K562 (cell line): Measurements from ENCODE around the gene MCC. TPM values are rescaled to one million over a fixed set of nuclear protein-coding genes. Genes with fewer than 3 reads are reported as not detected.
A peak's percentile ranks its signal among the peaks of the same experiment; 100 is the strongest.

ENCODE experiments used
- BMI1 ChIP-seq: fragments of 150-350 bp; IDR thresholded peaks from 2 replicates; pipeline ENCODE4 v1.6.1; 2014; ENCODE audit warnings: low read length
- BRF1 ChIP-seq: IDR thresholded peaks from 3 replicates; pipeline ENCODE4 v1.6.1; 2011; ENCODE audit warnings: borderline replicate concordance, mild to moderate bottlenecking; ENCODE audit not compliant: insufficient read length; ENCODE audit errors: extremely low read depth
- CREBBP ChIP-seq: IDR thresholded peaks from one replicate; pipeline ENCODE4 v1.6.1; 2012; ENCODE audit warnings: low read depth, mild to moderate bottlenecking, control low read depth, inconsistent platforms, low read length
- ETV1 ChIP-seq: fragments of 450-650 bp; conservative IDR thresholded peaks from 2 replicates; pipeline ENCODE4 v1.6.1; 2016; ENCODE audit warnings: missing genetic modification characterization, control low read depth, low read depth, missing compliant biosample characterization
- NFIC ChIP-seq: fragments of 450-650 bp; IDR thresholded peaks from 2 replicates; pipeline ENCODE4 v1.6.1; 2017; ENCODE audit warnings: mild to moderate bottlenecking, inconsistent platforms
- NFXL1 ChIP-seq: fragments of 450-650 bp; formaldehyde crosslinking; IDR thresholded peaks from 2 replicates; pipeline ENCODE4 v1.4.0; 2021; ENCODE audit warnings: mild to moderate bottlenecking
- PPARD ChIP-seq: fragments of 250-450 bp; sonication (Bioruptor Pico); IDR thresholded peaks from 2 replicates; pipeline ENCODE4 v1.8.0; 2022; ENCODE audit warnings: inconsistent platforms, mild to moderate bottlenecking, moderate library complexity
- TCF3 ChIP-seq: sonication (generic); formaldehyde crosslinking; IDR thresholded peaks from 2 replicates; pipeline ENCODE4 v1.4.0; 2020; ENCODE audit warnings: mild to moderate bottlenecking, missing genetic modification reagents
- TFAM ChIP-seq: fragments of 250-450 bp; sonication (Bioruptor Pico); conservative IDR thresholded peaks from 2 replicates; pipeline ENCODE4 v1.5.0; 2021; ENCODE audit warnings: mild to moderate bottlenecking, moderate library complexity
- TRIM28 ChIP-seq: fragments of 450-650 bp; IDR thresholded peaks from 2 replicates; pipeline ENCODE4 v1.6.1; 2017
- ZNF121 ChIP-seq: sonication (generic); formaldehyde crosslinking; conservative IDR thresholded peaks from 2 replicates; pipeline ENCODE4 v1.8.0; 2022; ENCODE audit warnings: missing genetic modification reagents
- ZNF644 ChIP-seq: fragments of 200-800 bp; sonication (Bioruptor generic); IDR thresholded peaks from 2 replicates; pipeline ENCODE4 v1.6.1; 2016; ENCODE audit warnings: low read depth, missing genetic modification characterization, missing compliant biosample characterization
- ZNF668 ChIP-seq: fragments of 250-450 bp; sonication (Bioruptor Pico); IDR thresholded peaks from 2 replicates; pipeline ENCODE4 v1.8.0; 2022; ENCODE audit warnings: mild to moderate bottlenecking, inconsistent platforms
- polyA plus RNA-seq, 8 experiments: library from polyadenylated mRNA; depleted of rRNA in 4 of 8; stranded (reverse) in 5 of 8; unstranded in 3 of 8; fragments of >200 nt; fragmentation: Nextera tagmentation in 2 of 8; fragmentation: Illumina TruSeq in 1 of 8; extraction: Ambion mirVana in 2 of 8; extraction: Trizol in 1 of 8; gene quantifications; 2 replicates each; pipeline versions ENCODE4 v1.2.1 to v1.2.3, GENCODE V29; 2011 to 2014; ENCODE audit warnings: inconsistent platforms in 1 of 8, missing spikeins in 1 of 8
- total RNA-seq, 7 experiments: library from RNA; depleted of rRNA in 6 of 7; stranded (reverse); fragments of >200 nt in 6 of 7; fragmentation: Illumina TruSeq in 2 of 7; extraction: Trizol in 2 of 7; gene quantifications; 2 replicates each; pipeline versions ENCODE4 v1.2.1 to v1.2.3, GENCODE V29; 2011 to 2021; ENCODE audit warnings: low replicate concordance in 1 of 7
- TF ChIP-seq, protein P1 (sequence below): fragments of 450-650 bp; formaldehyde crosslinking; IDR thresholded peaks from 2 replicates; pipeline ENCODE4 v1.4.0; 2020; ENCODE audit warnings: mild to moderate bottlenecking, mixed read lengths
- TF ChIP-seq, protein P2 (sequence below): sonication (generic); formaldehyde crosslinking; IDR thresholded peaks from 2 replicates; pipeline ENCODE4 v1.8.0; 2022; ENCODE audit warnings: missing genetic modification reagents, mild to moderate bottlenecking, moderate library complexity, borderline replicate concordance

MCC gene
- total and polyA plus RNA-seq, 9 of the 15 experiments (the other 6 are each of a cell fraction or from before 2014, with no cell fraction given) = 0.04 to 0.24 (median 0.06) TPM; not detected in 1

DNA sequence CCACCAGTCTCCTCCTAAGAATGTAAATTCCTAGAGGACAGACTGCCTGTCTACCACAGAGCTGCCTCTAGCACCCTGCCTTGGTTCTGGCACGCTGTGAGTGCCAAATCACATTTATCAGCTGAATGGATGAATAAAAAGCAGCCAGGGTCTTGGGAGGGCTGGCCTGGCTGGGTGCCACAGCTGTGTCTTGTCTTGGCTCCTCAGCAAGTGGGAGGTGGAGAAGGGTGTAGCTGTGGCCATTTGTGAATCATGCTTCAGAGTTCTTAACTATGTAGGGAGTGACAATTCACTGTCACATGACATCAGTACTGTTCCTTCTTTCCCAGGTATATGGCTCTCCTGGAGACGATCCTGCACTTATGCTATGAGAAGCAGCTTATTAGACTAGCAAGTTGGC is 441.0 kb downstream of the MCC start (continued):
- TF ChIP-seq NFIC (peak; percentile 86), TCF3 (CRISPR knock-in tag) (peak; percentile 34; the same call in 1 of the 2 replicates), CREBBP (no peak), PPARD (no peak), TRIM28 (no peak), TFAM (CRISPR knock-in tag) (no peak), ZNF668 (no peak), NFXL1 (CRISPR knock-in tag) (no peak), ZNF121 (CRISPR knock-in tag) (no peak), ETV1 (no peak), BMI1 (no peak), BRF1 (no peak), ZNF644 (tag) (no peak)
- TF ChIP-seq, protein P1, sequence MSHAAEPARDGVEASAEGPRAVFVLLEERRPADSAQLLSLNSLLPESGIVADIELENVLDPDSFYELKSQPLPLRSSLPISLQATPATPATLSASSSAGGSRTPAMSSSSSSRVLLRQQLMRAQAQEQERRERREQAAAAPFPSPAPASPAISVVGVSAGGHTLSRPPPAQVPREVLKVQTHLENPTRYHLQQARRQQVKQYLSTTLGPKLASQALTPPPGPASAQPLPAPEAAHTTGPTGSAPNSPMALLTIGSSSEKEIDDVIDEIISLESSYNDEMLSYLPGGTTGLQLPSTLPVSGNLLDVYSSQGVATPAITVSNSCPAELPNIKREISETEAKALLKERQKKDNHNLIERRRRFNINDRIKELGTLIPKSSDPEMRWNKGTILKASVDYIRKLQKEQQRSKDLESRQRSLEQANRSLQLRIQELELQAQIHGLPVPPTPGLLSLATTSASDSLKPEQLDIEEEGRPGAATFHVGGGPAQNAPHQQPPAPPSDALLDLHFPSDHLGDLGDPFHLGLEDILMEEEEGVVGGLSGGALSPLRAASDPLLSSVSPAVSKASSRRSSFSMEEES (CRISPR knock-in tag) = peak; percentile 90
- TF ChIP-seq, protein P2, sequence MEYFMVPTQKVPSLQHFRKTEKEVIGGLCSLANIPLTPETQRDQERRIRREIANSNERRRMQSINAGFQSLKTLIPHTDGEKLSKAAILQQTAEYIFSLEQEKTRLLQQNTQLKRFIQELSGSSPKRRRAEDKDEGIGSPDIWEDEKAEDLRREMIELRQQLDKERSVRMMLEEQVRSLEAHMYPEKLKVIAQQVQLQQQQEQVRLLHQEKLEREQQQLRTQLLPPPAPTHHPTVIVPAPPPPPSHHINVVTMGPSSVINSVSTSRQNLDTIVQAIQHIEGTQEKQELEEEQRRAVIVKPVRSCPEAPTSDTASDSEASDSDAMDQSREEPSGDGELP = 0 out of 2 replicates have a peak, but pooled peaks have one; percentile 43
